GM21360 (cell line): ENCODE measurements around the gene EPHA1.
"Not testable (repeated sequence)": the region's sequence is repeated elsewhere in the genome, so short reads cannot be mapped to it uniquely, and the experiment has no call there.

Source experiments
- ATAC-seq: cut with Tn5 transposase; IDR thresholded peaks from one replicate; pipeline ENCODE4 v1.9.1; 2021; ENCODE audit warnings: mild to moderate bottlenecking, moderate library complexity; ENCODE audit not compliant: unreplicated experiment

EPHA1 gene

GRCh38 chr7:143433759-143434158 is 25.1 kb upstream of the EPHA1 start:
- ATAC-seq, result no peak

DNA sequence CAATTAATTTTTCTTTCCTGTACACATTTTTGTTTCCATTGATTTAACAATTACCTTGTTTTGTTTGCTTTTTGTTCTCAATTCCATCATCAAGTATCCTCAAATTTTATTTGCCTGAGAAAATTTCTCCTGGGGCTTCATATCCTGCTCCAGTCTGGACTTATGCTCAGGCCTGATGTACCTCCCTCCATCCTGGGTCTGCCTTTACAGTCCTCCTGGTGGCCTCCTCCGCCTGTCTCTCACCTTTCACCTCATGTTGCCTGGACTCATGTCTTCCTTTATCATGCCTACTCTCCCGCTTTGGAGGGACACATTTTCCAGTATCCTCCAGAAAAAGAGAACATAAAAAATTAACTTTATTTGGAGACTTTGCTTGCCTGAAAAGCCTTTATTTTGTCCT is 22.5 kb upstream of the EPHA1 start:
- no peak for ATAC-seq

GRCh38 chr7:143429770-143430698 is 21.4 kb upstream of the EPHA1 start:
- ATAC-seq, result no peak

DNA sequence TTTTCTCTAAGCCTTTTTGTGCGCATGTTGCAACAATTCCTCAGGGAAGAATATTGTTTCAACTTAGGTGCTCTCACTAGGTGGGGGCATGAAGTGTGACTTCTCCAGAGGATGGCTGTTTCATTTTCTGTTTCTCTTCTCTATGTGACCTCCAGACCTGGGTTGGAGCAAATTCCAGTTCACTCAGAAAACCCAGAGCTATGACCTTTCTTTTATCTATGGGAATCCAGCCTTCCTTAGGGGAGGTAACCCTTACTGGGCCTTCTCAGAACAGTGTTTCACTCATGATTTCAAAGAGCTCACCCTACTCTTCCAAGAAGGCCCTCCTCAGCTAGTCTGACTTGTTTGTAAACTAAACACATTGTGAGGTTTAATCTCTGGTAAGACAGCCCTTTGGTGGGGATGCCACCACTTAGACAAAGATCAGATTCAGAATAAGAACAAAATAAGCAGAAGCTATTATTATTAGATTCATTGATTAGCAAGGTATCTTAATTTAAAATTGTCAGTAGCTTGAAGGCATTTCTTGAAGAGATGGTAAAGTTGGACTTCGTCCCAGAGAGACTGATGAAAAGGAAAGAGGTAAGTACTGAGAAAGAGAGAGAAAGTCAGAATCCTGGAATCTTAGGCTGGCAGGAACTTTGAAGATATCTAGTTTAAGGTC is 18.0 kb upstream of the EPHA1 start:
- no peak for ATAC-seq

GRCh38 chr7:143424476-143424875 is 15.8 kb upstream of the EPHA1 start:
- not testable (repeated sequence) for ATAC-seq

- ATAC-seq, result no peak
Observed at GRCh38 chr7:143422033-143422432, 13.4 kb upstream of the EPHA1 start.

DNA sequence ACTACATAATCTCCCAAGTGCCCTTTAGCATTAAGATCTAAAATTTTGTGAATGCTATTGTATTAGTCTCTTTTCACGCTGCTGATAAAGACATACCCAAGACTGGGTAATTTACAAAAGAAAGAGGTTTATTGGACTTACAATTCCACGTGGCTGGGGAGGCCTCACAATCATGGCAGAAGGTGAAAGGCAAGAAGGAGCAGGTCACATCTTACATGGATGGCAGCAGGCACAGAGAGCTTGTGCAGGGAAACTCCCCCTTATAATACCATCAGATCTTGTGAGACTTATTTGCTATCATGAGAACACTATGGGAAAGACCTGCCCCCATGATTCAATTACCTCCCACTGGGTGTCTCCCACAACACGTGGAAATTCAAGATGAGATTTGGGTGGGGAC is 12.0 kb upstream of the EPHA1 start:
- ATAC-seq, result not testable (repeated sequence)

GRCh38 chr7:143419880-143420279 is 11.2 kb upstream of the EPHA1 start:
- ATAC-seq, result no peak

DNA sequence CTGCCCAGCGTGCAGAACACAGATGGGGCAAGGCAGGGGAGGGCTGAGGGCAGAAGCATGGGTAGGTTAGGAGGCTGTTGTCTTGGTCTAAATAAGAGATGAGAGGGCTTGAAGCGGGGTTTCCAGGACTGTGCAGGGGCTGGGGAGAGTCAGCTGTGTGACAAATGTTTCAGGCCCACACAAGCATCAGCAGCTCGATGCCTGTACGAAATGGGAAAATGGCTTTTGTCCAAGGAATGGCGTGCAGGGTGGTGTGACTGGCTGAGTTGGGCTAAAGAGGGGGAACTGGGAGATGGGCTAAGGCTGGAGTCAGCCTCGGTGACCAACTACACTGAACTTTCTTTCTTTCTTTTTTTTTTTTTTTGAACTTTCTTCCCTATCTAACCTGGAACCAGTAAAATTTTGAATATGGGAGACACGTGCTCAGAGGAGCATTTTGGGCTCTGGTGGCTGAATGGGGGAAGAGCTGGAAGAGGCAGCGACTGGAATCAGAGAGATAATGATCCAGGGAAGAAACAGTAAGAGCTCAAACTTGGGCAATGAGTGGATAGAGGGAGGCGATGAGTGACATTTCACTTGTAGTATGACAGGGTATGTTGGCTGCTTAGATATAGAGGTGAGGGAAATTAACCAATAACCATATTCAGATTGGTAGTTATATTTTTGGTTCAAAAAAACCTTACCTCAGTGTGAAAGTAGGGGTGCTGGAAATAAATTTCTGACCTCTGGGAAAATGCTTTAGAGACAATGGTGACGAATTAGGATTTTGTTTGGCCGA is 10.2 kb upstream of the EPHA1 start:
- no peak for ATAC-seq

GRCh38 chr7:143417734-143418383 is 9.2 kb upstream of the EPHA1 start:
- no peak for ATAC-seq

GRCh38 chr7:143416565-143417149 is 8.0 kb upstream of the EPHA1 start:
- ATAC-seq, result no peak

GRCh38 chr7:143415742-143416397 is 7.2 kb upstream of the EPHA1 start:
- no peak for ATAC-seq

- ATAC-seq, result not testable (repeated sequence)
Observed at GRCh38 chr7:143415209-143415608, 6.6 kb upstream of the EPHA1 start.

DNA sequence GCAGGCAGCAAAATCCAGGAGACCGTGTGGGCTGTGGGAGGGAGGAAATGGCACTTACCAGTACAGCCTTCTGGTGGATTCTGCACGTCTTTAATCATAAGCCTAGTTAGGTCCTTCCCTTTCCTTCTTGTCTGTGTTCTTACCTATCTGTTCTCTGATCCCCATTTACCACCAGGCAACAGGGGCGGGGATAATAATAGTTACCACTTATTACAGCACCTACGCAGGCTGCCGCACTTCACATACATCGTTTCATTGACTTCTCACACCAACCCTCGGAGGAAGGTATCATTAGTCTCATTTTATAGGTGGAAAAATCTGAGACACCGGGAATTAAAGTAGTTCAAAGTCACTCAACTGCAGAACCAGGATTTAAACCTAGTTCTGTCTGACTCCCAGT is 4.5 kb upstream of the EPHA1 start:
- ATAC-seq, result no peak

DNA sequence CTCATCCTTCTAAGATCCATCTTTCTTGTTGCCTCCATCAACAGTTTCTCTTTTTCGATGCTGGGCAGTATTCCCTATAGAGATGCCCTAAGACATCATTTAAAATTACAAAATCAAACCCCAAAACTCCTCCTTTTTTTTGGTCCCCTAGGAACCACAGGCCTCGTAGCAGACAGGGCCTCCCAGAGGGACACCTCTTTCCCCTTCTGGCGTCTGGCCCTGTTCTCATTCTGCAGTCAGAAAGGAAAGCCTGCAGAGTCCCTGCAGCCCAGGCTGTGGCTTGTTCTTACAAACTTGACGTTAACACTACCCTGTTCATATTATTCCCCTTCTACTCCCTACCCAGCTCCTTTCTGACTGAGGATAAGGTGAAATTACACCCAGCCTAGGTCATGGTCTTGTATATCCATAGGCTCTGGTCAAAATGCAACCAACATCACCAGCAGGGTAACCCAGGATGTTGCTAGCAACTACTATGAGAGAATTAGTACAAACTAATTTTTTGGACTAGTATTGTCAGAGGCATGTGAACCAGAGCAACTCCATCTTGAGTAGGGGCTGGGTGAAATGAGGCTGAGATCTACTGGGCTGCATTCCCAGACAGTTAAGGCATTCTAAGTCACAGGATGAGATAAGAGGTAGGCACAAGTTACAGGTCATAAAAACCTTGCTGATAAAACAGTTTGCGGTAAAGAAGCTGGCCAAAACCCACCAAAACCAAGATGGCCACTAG is 3.5 kb upstream of the EPHA1 start:
- ATAC-seq, result no peak

DNA sequence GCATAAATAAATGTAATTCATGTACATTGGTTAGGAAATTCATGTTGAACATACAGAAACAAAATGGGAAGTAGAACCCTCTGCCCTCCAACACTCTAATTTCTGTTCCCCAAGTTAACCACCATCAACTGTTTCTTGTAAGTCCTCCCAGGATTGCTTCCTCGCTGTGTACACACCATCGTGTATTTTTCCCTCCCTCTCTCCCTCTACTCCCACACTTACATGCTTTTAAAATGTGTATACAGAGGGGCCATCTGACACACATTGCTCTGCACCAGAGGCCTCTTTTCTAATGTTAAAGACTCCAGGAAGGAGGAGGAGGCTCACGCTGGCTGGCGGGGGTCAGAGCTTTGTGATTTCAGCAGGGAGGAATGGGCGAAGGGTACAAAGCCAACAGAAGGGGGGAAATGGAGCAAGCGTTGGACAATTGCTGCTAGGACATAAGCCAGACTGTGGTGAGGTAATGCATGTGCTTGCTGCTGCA is 1.9 kb upstream of the EPHA1 start:
- no peak for ATAC-seq

DNA sequence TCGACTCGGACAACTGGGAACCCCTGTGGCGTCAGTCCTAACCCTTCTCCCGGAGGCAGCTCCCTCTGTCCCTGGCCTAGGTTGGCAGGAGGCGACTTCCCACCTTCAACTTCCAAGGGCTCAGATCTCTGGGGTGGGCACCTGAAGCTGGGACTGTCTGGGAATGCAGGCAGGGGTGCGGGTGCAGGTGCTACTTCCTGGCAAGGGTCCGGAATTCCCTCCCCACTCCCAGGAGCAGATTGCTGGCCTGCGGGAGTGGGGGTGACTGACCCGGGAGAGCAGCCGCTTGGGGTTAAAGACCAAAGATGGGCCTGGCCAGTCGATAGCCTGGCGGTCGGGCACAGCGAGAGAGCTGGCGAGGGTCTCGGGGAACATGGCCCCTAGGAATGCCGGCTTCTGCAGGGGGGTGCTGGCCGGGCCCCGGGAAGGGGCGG is 387 bp downstream of the EPHA1 start:
- no peak for ATAC-seq

DNA sequence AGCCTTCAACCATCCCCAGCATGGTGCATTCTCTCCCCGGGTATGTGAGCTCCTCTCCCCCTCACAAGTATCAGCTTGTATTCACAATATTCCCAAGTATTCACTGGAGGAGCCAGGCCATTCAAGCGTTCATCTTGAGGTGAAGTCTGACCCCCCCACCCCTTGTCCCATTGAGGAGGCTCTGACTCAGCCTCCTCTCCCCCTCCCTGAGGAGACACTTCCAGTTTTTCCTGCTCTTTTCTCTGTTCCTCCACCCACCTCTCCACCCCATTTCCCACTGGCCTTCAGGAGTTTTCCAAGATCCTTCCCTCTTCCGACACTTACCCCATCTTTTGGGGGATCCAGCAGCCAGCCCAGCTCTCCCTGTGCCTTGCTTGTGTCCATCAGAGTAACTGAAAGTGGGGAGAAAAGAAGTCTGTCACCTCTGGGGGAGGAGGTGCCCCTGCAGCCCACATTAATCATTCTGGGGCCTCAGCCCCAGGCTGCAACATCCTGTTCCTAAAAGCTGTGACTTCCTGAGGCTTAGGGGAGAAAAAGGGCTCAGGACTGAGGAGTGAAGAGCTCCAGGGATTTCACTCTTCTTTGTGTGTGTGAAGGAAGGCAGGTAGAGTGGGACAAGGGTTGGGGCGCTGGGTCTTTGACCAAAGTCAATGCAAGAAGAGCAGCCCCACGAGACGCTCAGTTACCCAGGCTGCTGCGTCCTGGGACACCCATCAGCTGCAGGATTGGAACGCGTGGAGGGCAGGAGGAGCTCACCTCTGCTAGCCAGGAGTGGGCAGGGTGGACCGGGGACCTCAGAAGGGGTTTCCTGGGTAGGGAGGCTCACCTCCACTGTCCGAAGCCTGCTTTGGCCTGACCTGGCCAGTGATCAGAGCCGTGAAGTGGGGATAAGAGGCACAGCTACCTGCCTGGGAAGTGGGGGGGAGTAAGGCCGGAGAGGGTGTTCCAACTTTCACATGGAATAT is 1.1 kb downstream of the EPHA1 start:
- no peak for ATAC-seq
